ENCODE measurements around the gene SPOCK3. TPM values are rescaled to one million over a fixed set of nuclear protein-coding genes. Genes with fewer than 3 reads are reported as not detected.
"Not testable (repeated sequence)": the region's sequence is repeated elsewhere in the genome, so short reads cannot be mapped to it uniquely, and the experiment has no call there.

Gene SPOCK3
- total RNA-seq, 2 donors from 2014 or later: 21.1 to 22.5 TPM

- Mint-ChIP-seq H3K36me3 (ENCODE audit: low read depth) (no peaks in the 10 kb centered on the region), H3K4me1 (no peaks in the 10 kb centered on the region), H3K27me3 (ENCODE audit: insufficient read depth) (no peaks in the 10 kb centered on the region), H3K4me3 (no peak overlapping the region), H3K9me3 (no peaks in the 10 kb centered on the region), H3K27ac (no peak overlapping the region)
- H3K4me3 ChIP-seq (ENCODE audit: low read length): no peak overlapping the region
- TF ChIP-seq CTCF (conservative IDR thresholded peaks at IDR 0.05): no peak
- H3K36me3 ChIP-seq (ENCODE audit: control insufficient read depth, insufficient read depth, low read length): no peaks in the 10 kb centered on the region
- H3K27ac ChIP-seq (ENCODE audit: low read depth, low read length): no peak overlapping the region
- H3K9ac ChIP-seq (ENCODE audit: extremely low read depth, low read length, poor library complexity, severe bottlenecking): no peak overlapping the region
- no peaks in the 10 kb centered on the region for H3K27me3 ChIP-seq (ENCODE audit: control insufficient read depth, insufficient read depth, low read length, poor library complexity, severe bottlenecking)
- H3K9me3 ChIP-seq (ENCODE audit: control insufficient read depth, low read length): no peaks in the 10 kb centered on the region
- no peaks in the 10 kb centered on the region for H3K4me1 ChIP-seq (ENCODE audit: control insufficient read depth, insufficient read depth, low read length)
- no peak for DNase-seq
These were observed 456.5 kb downstream of the SPOCK3 start for GRCh38 chr4:166777760-166778159.

GRCh38 chr4:166763018-166763417, 471.3 kb downstream of the SPOCK3 start:
- no peaks in the 10 kb centered on the region for H3K4me1 ChIP-seq (ENCODE audit: control insufficient read depth, insufficient read depth, low read length)
- H3K4me3 ChIP-seq (ENCODE audit: low read length): no peak overlapping the region
- no peaks in the 10 kb centered on the region for H3K27me3 Mint-ChIP-seq (ENCODE audit: insufficient read depth)
- no peak for TF ChIP-seq CTCF (conservative IDR thresholded peaks at IDR 0.05)
- H3K9me3 ChIP-seq (ENCODE audit: control insufficient read depth, low read length): peaks cover 8% of the 10 kb centered on the region
- no peaks in the 10 kb centered on the region for H3K36me3 Mint-ChIP-seq (ENCODE audit: low read depth)
- no peak overlapping the region for H3K27ac Mint-ChIP-seq
- H3K27ac ChIP-seq (ENCODE audit: low read depth, low read length): no peak overlapping the region
- H3K4me3 Mint-ChIP-seq: no peak overlapping the region
- H3K36me3 ChIP-seq (ENCODE audit: control insufficient read depth, insufficient read depth, low read length): no peaks in the 10 kb centered on the region
- peaks cover 35% of the 10 kb centered on the region for H3K9me3 Mint-ChIP-seq
- no peaks in the 10 kb centered on the region for H3K4me1 Mint-ChIP-seq
- no peaks in the 10 kb centered on the region for H3K27me3 ChIP-seq (ENCODE audit: control insufficient read depth, insufficient read depth, low read length, poor library complexity, severe bottlenecking)
- DNase-seq: no peak
- no peak overlapping the region for H3K9ac ChIP-seq (ENCODE audit: extremely low read depth, low read length, poor library complexity, severe bottlenecking)

- Mint-ChIP-seq H3K4me1 (no peaks in the 10 kb centered on the region), H3K27ac (no peak overlapping the region), H3K9me3 (peaks cover 10% of the 10 kb centered on the region), H3K36me3 (ENCODE audit: low read depth) (peaks cover 2% of the 10 kb centered on the region), H3K27me3 (ENCODE audit: insufficient read depth) (no peaks in the 10 kb centered on the region), H3K4me3 (no peak overlapping the region)
- Histone ChIP-seq H3K9ac (ENCODE audit: extremely low read depth, low read length, poor library complexity, severe bottlenecking) (no peak overlapping the region), H3K4me3 (ENCODE audit: low read length) (no peak overlapping the region), H3K27ac (ENCODE audit: low read depth, low read length) (no peak overlapping the region), H3K36me3 (ENCODE audit: control insufficient read depth, insufficient read depth, low read length) (no peaks in the 10 kb centered on the region), H3K4me1 (ENCODE audit: control insufficient read depth, insufficient read depth, low read length) (no peaks in the 10 kb centered on the region), H3K27me3 (ENCODE audit: control insufficient read depth, insufficient read depth, low read length, poor library complexity, severe bottlenecking) (no peaks in the 10 kb centered on the region), H3K9me3 (ENCODE audit: control insufficient read depth, low read length) (peaks cover 5% of the 10 kb centered on the region)
- no peak for TF ChIP-seq CTCF (conservative IDR thresholded peaks at IDR 0.05)
- WGBS, 2 experiments (ENCODE audit: insufficient coverage in 1 of 2, insufficient read length in 1 of 2): 88% methylated on average over 1 of the region's 1 CpG; no CpG with 5 or more reads in 1 of the 2 experiments
- DNase-seq: no peak
These were observed 492.6 kb downstream of the SPOCK3 start for GRCh38 chr4:166741742-166742141.

- not testable (repeated sequence) for H3K27ac Mint-ChIP-seq; DNase-seq; H3K9me3 Mint-ChIP-seq; H3K9me3 ChIP-seq (ENCODE audit: control insufficient read depth, low read length); H3K4me1 Mint-ChIP-seq; H3K4me3 Mint-ChIP-seq; H3K4me1 ChIP-seq (ENCODE audit: control insufficient read depth, insufficient read depth, low read length); H3K27me3 ChIP-seq (ENCODE audit: control insufficient read depth, insufficient read depth, low read length, poor library complexity, severe bottlenecking); H3K36me3 Mint-ChIP-seq (ENCODE audit: low read depth); H3K36me3 ChIP-seq (ENCODE audit: control insufficient read depth, insufficient read depth, low read length); H3K27me3 Mint-ChIP-seq (ENCODE audit: insufficient read depth); H3K27ac ChIP-seq (ENCODE audit: low read depth, low read length); H3K9ac ChIP-seq (ENCODE audit: extremely low read depth, low read length, poor library complexity, severe bottlenecking); H3K4me3 ChIP-seq (ENCODE audit: low read length)
- 96% methylated on average over 4 of the region's 4 CpGs; no CpG with 5 or more reads in 1 of the 2 experiments for WGBS, 2 experiments (ENCODE audit: insufficient coverage in 1 of 2, insufficient read length in 1 of 2)
These were observed 495.1 kb downstream of the SPOCK3 start for GRCh38 chr4:166739215-166739614.
